Breast epithelium (tissue), 3 donors: Measurements from ENCODE around the gene FAAP20.

Source experiments
- POLR2A ChIP-seq: fragments of 450-650 bp; IDR thresholded peaks from one replicate; pipeline ENCODE4 v1.6.1; 2016; ENCODE audit warnings: antibody characterized with exemption, mild to moderate bottlenecking, moderate library complexity
- POLR2AphosphoS5 ChIP-seq, 3 donors: sonication (generic); formaldehyde crosslinking; IDR thresholded peaks; one replicate each; pipeline ENCODE4 v1.6.1; 2017; ENCODE audit warnings: antibody characterized with exemption in 3 of 3
- TF ChIP-seq, protein P1 (sequence below), 3 donors: fragments of 450-650 bp; IDR thresholded peaks; one replicate each; pipeline ENCODE4 v1.5.1; 2016 to 2017; ENCODE audit warnings: antibody characterized with exemption in 3 of 3, mild to moderate bottlenecking in 3 of 3, moderate library complexity in 3 of 3

- TF ChIP-seq, protein P1, sequence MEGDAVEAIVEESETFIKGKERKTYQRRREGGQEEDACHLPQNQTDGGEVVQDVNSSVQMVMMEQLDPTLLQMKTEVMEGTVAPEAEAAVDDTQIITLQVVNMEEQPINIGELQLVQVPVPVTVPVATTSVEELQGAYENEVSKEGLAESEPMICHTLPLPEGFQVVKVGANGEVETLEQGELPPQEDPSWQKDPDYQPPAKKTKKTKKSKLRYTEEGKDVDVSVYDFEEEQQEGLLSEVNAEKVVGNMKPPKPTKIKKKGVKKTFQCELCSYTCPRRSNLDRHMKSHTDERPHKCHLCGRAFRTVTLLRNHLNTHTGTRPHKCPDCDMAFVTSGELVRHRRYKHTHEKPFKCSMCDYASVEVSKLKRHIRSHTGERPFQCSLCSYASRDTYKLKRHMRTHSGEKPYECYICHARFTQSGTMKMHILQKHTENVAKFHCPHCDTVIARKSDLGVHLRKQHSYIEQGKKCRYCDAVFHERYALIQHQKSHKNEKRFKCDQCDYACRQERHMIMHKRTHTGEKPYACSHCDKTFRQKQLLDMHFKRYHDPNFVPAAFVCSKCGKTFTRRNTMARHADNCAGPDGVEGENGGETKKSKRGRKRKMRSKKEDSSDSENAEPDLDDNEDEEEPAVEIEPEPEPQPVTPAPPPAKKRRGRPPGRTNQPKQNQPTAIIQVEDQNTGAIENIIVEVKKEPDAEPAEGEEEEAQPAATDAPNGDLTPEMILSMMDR (IDR thresholded peaks at IDR 0.05): no peak
- TF ChIP-seq POLR2AphosphoS5 (IDR thresholded peaks at IDR 0.05) (no peak), POLR2A (no peak)
Measured at GRCh38 chr1:2186901-2187300, 7.7 kb downstream of the FAAP20 start.
